NCI-H2227 treated with DMSO at 0.1 percent for 48 hours (cell line): ENCODE measurements around the gene PFAS.
"Not testable (repeated sequence)": the region's sequence is repeated elsewhere in the genome, so short reads cannot be mapped to it uniquely, and the experiment has no call there.

Experiments used
- DNase-seq: peaks from one replicate; lab custom pipeline; 2025; lab: John Stamatoyannopoulos, UW

PFAS gene

DNA sequence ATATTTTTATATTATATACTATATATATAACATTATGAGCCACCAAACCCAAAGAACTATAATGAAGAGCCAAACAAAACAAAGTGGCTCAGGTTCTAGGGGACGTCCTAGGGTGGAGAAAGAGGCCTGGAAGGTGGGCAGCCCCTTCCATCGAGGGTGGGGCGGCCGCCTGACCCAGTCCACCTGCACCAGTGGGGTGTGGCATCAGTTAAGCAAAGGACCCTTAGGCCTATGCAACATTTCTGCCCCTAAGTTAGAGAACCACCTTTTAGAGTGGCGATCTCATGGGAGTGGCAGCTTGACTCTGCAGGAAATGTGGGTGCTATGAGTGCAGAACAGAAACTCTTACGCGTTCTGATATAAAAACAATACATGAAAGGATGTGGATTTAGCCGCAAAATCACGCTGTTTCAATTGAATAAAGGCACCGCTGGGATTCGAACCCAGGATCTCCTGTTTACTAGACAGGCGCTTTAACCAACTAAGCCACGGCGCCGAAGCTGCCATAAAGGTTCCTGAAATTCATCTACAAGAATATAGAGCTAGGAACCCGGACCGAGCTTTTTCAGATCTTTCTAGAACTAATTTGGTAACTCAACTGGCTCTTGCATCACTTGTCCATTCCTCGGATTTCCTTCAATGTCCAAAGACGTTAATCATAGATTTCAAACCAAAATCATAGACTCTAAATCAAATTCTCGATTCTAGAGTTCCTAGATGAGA lies 23.1 kb upstream of the PFAS start:
- peak; percentile 77 for DNase-seq

GRCh38 chr17:8226536-8227237 lies 22.4 kb upstream of the PFAS start:
- peak; percentile 93 for DNase-seq

DNA sequence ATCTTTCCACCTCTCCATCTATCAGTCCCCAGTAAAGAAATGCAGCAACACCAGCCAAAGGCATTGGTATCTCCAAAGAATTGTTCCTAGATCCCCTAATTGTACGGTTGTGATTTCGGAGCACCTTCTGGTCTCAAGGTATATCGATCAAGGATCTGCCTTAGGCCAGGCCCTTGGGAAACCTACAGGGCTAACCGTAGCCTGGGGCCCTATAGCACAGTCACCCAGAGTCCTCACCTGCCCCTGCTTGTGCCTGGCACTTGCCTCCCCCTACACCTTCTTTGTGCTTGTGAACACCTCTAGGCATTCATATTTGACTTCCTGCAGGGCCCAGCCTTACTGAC lies 21.9 kb upstream of the PFAS start:
- no peak for DNase-seq

DNA sequence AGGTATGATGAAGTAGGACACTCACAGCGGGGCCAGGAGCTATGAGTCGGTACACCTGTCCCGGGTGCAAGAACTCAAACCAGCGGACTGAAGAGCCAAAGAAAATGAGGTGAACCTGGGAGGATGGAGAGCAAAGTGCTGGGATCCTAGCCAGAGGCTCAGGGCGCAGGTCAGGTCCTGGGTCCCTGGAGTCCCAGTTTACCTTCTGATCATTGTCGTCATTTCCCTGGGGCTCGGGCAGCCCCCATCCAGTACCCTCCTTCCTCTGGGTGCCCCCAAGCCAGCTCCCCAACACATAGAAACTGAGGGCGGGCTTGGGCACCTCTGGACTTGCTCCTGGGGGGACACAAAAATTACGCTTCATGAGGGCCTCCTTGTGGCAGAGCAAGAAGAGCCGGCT lies 17.4 kb upstream of the PFAS start:
- DNase-seq: no peak

GRCh38 chr17:8234361-8235270 lies 14.5 kb upstream of the PFAS start:
- no peak for DNase-seq

GRCh38 chr17:8235676-8236075 lies 13.4 kb upstream of the PFAS start:
- DNase-seq: no peak

GRCh38 chr17:8237175-8237574 lies 11.9 kb upstream of the PFAS start:
- no peak for DNase-seq

GRCh38 chr17:8237886-8238285 lies 11.2 kb upstream of the PFAS start:
- no peak for DNase-seq

DNA sequence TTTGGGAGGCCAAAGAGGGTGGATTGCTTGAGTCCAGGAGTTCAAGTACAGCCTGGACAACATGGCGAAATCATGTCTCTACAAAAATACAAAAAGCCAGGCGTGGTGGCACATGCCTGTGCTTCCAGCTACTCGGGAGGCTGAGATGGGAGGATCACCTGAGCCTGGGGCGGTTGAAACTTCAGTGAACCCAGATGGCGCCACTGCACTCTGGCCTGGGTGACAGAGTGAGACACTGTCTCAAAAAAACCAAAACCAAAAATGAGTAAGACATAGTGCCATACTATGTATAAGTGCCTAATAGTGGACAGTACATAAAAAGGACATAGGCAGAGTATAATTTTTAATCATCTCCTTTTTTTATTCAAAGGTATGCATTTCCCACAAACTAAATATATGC lies 5.3 kb upstream of the PFAS start:
- DNase-seq: no peak

GRCh38 chr17:8244768-8245167 lies 4.3 kb upstream of the PFAS start:
- no peak for DNase-seq

- no peak for DNase-seq
Measured at GRCh38 chr17:8249621-8250500, 772 bp downstream of the PFAS start.

DNA sequence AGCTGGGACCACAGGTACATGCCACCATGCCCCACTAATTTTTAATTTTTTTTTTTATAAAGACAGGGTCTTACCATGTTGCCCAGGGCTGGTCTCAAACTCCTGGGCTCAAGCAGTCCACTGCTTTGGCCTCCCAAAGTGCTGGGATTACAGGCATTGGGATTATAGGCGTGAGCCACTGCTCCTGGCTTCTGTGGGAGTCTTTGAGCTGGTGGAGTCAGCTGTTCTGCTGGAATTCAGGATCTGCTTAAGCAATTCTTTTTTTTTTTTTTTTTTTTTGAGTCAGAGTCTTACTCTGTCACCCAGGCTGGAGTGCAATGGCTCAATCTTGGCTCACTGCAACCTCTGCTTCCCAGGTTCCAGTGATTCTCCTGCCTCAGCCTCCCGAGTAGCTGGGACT lies 2.3 kb downstream of the PFAS start:
- not testable (repeated sequence) for DNase-seq

DNA sequence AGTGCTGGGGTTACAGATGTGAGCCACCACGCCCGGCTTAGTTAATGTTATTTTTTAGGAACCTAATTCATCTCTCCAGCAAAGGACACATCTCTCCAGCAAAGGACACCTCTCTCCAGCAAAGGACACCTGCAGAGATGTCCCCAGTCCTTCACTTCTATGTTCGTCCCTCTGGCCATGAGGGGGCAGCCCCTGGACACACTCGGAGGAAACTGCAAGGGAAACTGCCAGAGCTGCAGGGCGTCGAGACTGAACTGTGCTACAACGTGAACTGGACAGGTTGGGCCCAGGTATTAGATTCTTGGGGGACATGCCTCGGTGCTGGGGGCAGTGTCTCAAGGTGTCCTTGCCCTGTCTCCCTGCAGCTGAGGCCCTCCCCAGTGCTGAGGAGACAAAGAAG lies 4.7 kb downstream of the PFAS start:
- DNase-seq: peak; percentile 4

GRCh38 chr17:8254881-8255280 lies 5.8 kb downstream of the PFAS start:
- no peak for DNase-seq

DNA sequence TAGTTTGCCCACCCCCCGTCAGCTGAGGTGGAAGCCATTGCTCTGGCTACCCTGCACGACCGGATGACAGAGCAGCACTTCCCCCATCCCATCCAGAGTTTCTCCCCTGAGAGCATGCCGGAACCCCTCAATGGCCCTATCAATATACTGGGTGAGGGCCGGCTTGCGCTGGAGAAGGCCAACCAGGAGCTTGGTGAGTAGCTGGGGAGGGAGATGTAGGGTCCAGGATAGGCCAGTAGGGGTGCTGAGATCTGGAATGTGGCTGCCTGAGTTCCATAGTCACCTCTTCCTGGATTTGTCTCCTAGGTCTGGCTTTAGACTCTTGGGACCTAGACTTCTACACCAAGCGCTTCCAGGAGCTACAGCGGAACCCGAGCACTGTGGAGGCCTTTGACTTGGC lies 6.4 kb downstream of the PFAS start:
- no peak for DNase-seq

GRCh38 chr17:8256291-8256690 lies 7.2 kb downstream of the PFAS start:
- no peak for DNase-seq

DNA sequence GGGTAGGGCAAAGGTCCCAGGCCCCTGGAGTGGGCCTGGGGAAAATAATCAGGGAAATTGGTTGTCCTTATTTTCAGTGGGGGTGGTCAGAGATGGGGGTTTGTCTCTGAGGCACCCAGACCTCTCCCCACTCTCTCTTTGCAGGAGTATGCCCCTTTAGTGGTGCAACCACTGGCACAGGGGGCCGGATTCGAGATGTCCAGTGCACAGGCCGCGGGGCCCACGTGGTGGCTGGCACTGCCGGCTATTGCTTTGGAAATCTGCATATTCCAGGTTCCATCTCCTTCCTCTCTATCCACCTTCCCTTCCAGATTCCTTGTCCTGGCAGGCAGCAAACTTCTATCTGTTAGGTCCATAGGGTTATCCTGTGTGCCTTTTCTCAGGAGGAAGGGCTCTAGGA lies 7.6 kb downstream of the PFAS start:
- no peak for DNase-seq

DNA sequence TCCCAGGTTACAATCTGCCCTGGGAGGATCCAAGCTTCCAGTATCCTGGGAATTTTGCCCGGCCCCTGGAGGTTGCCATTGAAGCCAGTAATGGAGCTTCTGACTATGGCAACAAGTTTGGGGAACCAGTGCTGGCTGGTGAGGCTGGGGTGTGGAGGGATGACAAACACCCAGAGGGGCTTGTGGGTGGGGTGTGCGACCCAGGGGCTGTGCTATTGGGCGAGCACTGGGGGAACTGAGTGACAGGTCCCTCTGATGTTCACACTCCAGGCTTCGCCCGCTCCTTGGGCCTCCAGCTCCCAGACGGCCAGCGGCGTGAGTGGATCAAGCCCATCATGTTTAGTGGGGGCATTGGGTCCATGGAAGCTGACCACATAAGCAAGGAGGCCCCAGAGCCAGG lies 8.7 kb downstream of the PFAS start:
- no peak for DNase-seq

DNA sequence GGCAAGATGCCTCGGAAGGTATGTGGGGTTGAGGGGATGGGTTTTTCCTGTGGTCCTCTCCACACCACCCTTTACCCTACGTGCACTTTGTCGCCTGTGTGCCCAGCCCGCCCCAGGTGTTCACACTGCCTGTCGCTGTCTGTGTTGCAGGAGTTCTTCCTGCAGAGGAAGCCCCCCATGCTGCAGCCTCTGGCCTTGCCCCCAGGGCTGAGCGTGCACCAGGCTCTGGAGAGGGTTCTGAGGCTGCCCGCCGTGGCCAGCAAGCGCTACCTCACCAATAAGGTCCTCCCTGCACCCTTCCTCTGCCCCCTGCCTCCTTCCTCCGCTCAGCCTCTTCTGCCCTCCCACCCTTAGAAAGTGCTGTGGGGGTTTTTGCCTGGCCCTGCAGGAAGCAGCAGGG lies 15.2 kb downstream of the PFAS start:
- DNase-seq: no peak

DNA sequence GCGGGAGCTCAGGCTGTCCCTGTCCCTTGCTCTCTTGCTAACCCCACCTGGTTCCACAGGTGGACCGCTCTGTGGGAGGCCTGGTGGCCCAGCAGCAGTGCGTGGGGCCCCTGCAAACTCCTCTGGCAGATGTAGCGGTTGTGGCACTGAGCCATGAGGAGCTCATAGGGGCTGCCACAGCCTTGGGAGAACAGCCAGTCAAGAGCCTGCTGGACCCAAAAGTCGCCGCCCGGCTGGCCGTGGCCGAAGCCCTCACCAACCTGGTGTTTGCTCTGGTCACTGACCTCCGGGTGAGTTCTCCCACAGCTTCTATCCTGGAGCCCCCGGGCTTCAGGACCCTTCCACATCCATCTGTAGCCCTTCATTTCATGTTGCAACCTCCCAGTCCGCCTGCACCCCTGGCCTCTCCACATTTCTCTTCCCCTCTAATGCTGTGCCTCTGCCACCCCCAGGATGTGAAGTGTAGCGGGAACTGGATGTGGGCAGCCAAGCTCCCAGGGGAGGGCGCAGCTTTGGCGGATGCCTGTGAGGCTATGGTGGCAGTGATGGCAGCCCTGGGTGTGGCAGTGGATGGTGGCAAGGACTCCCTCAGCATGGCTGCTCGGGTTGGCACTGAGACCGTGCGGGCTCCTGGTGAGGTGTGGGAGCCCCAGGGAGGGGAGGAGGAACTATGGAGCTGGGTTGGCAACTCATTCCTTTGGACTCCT lies 15.9 kb downstream of the PFAS start:
- no peak for DNase-seq
